HL-60 (cell line): ENCODE data around the gene CMIP.

Source experiments
- DNase-seq, 2 experiments: peaks; one replicate each; pipeline ENCODE4 v3.0.0-alpha.2; 2010 to 2020; ENCODE audit warnings: low read depth in 1 of 2, low spot score in 1 of 2
- H3K27ac ChIP-seq: fragments of 250-450 bp; sonication (Bioruptor Pico); replicated peaks from 2 replicates; pipeline ENCODE4 v1.5.1; 2020; ENCODE audit warnings: mild to moderate bottlenecking, moderate library complexity
- H3K27me3 ChIP-seq: fragments of 250-450 bp; sonication (Bioruptor Pico); 2 replicates; pipeline ENCODE4 v1.5.1; 2021; ENCODE audit warnings: mild to moderate bottlenecking, moderate library complexity; ENCODE audit not compliant: insufficient read depth, poor library complexity, severe bottlenecking
- H3K4me3 ChIP-seq: replicated peaks from 2 replicates; pipeline ENCODE4 v1.5.1; 2011; ENCODE audit warnings: mild to moderate bottlenecking, control low read depth, low read length; ENCODE audit not compliant: insufficient read depth
- CTCF ChIP-seq: IDR thresholded peaks from one replicate; pipeline ENCODE4 v1.5.1; 2011; ENCODE audit warnings: low read length, control low read depth, inconsistent platforms; ENCODE audit not compliant: insufficient read depth
- GABPA ChIP-seq: IDR thresholded peaks from 2 replicates; pipeline ENCODE4 v1.6.1; 2012; ENCODE audit warnings: low read depth
- POLR2AphosphoS5 ChIP-seq: IDR thresholded peaks from 2 replicates; pipeline ENCODE4 v1.6.1; 2012; ENCODE audit warnings: low read depth
- REST ChIP-seq: IDR thresholded peaks from 2 replicates; pipeline ENCODE4 v1.6.1; 2012; ENCODE audit warnings: low read depth; ENCODE audit not compliant: insufficient replicate concordance
- SPI1 ChIP-seq: IDR thresholded peaks from 2 replicates; pipeline ENCODE4 v1.6.1; 2012; ENCODE audit warnings: low read depth, mild to moderate bottlenecking, borderline replicate concordance

Gene CMIP

GRCh38 chr16:81432937-81433557 is 11.6 kb upstream of the CMIP start:
- DNase-seq = peak in 1 of 2 experiments; percentile 52
- peak; percentile 71 for TF ChIP-seq POLR2AphosphoS5
- TF ChIP-seq SPI1 = no peak
- TF ChIP-seq REST = no peak
- H3K27ac ChIP-seq = peak overlapping the region; percentile 79
- no peaks in the 10 kb centered on the region for H3K27me3 ChIP-seq
- no peak overlapping the region for H3K4me3 ChIP-seq

GRCh38 chr16:81435103-81435502 is 9.5 kb upstream of the CMIP start:
- Histone ChIP-seq H3K27ac (no peak overlapping the region), H3K27me3 (no peaks in the 10 kb centered on the region), H3K4me3 (no peak overlapping the region)
- no peak for DNase-seq
- no peak for TF ChIP-seq CTCF
- TF ChIP-seq SPI1 = no peak
- no peak for TF ChIP-seq GABPA
- TF ChIP-seq REST = no peak
- no peak for TF ChIP-seq POLR2AphosphoS5

GRCh38 chr16:81435567-81435966 is 9.0 kb upstream of the CMIP start:
- TF ChIP-seq CTCF (no peak), GABPA (no peak), POLR2AphosphoS5 (no peak), REST (no peak), SPI1 (no peak)
- no peaks in the 10 kb centered on the region for H3K27me3 ChIP-seq
- no peak overlapping the region for H3K27ac ChIP-seq
- no peak for DNase-seq
- H3K4me3 ChIP-seq = no peak overlapping the region
